Neural cell (in vitro differentiated cells): ENCODE results near the gene NEK6. TPM values are rescaled to one million over a fixed set of nuclear protein-coding genes. Genes with fewer than 3 reads are reported as not detected.

Source experiments
- H2AFZ ChIP-seq: fragments of 200-600, 300-800 bp; sonication (generic), shearing (Covaris generic); 2 replicates; pipeline ENCODE4 v1.6.0; 2014; ENCODE audit warnings: low read depth, mild to moderate bottlenecking, antibody characterized with exemption, low read length, moderate library complexity
- H3F3A ChIP-seq: fragments of 200-600 bp; shearing (Covaris generic); 2 replicates; pipeline ENCODE4 v1.6.1; 2016; ENCODE audit warnings: mild to moderate bottlenecking, moderate library complexity, mixed read lengths, antibody characterized with exemption, low read length; ENCODE audit not compliant: insufficient read depth, poor library complexity, severe bottlenecking
- H3K27ac ChIP-seq: fragments of 200-600, 300-800 bp; sonication (generic), shearing (Covaris generic); 2 replicates; pipeline ENCODE4 v1.5.1; 2014; ENCODE audit warnings: mild to moderate bottlenecking, low read length, moderate library complexity
- H3K27me3 ChIP-seq: fragments of 300-800, 200-600 bp; sonication (generic), shearing (Covaris generic); 2 replicates; pipeline ENCODE4 v1.6.0; 2014; ENCODE audit warnings: mild to moderate bottlenecking, low read depth, low read length, moderate library complexity; ENCODE audit not compliant: insufficient read depth
- H3K36me3 ChIP-seq: fragments of 300-800, 200-600 bp; sonication (generic), shearing (Covaris generic); 2 replicates; pipeline ENCODE4 v1.5.1; 2014; ENCODE audit warnings: mild to moderate bottlenecking, antibody characterized with exemption, low read length, moderate library complexity; ENCODE audit not compliant: insufficient read depth
- H3K4me2 ChIP-seq: fragments of 300-800, 200-600 bp; sonication (generic), shearing (Covaris generic); 2 replicates; pipeline ENCODE4 v1.6.0; 2014; ENCODE audit warnings: mild to moderate bottlenecking, low read length
- H3K4me3 ChIP-seq: fragments of 300-800, 200-600 bp; sonication (generic), shearing (Covaris generic); 2 replicates; pipeline ENCODE4 v1.5.1; 2014; ENCODE audit warnings: mild to moderate bottlenecking, low read length, moderate library complexity
- H3K79me2 ChIP-seq: fragments of 200-600 bp; shearing (Covaris generic); replicated peaks from 2 replicates; pipeline ENCODE4 v1.6.0; 2014; ENCODE audit warnings: mild to moderate bottlenecking, low read length, moderate library complexity; ENCODE audit not compliant: insufficient read depth
- H3K9ac ChIP-seq: fragments of 300-800, 200-600 bp; sonication (generic), shearing (Covaris generic); 2 replicates; pipeline ENCODE4 v1.6.1; 2016; ENCODE audit warnings: mild to moderate bottlenecking, low read length, mixed read lengths
- H3K9me2 ChIP-seq: fragments of 200-600 bp; shearing (Covaris generic); 2 replicates; pipeline ENCODE4 v1.6.1; 2016; ENCODE audit warnings: mild to moderate bottlenecking, low read length, mixed read lengths; ENCODE audit not compliant: insufficient read depth
- H3K9me3 ChIP-seq: fragments of 200-600, 300-800 bp; sonication (generic), shearing (Covaris generic); 2 replicates; pipeline ENCODE4 v1.6.1; 2016; ENCODE audit warnings: mild to moderate bottlenecking, mixed run types, low read length, moderate library complexity, mixed read lengths
- H4K20me1 ChIP-seq: fragments of 200-600 bp; shearing (Covaris generic); 2 replicates; pipeline ENCODE4 v1.6.1; 2016; ENCODE audit warnings: mild to moderate bottlenecking, mixed run types; ENCODE audit not compliant: insufficient read depth
- EP300 ChIP-seq: fragments of 450-650 bp; conservative IDR thresholded peaks from 2 replicates; pipeline ENCODE4 v1.6.1; 2014; ENCODE audit warnings: antibody characterized with exemption, mild to moderate bottlenecking, moderate library complexity; ENCODE audit not compliant: poor library complexity, severe bottlenecking
- EZH2 ChIP-seq: fragments of 200-600, 300-800 bp; shearing (Covaris generic), sonication (generic); IDR thresholded peaks from 2 replicates; pipeline ENCODE4 v1.6.1; 2014; ENCODE audit warnings: antibody characterized with exemption, low read length, borderline replicate concordance, mild to moderate bottlenecking; ENCODE audit not compliant: insufficient read depth, poor library complexity, severe bottlenecking
- MXI1 ChIP-seq: fragments of 450-650 bp; conservative IDR thresholded peaks from 2 replicates; pipeline ENCODE4 v1.6.1; 2014; ENCODE audit warnings: antibody characterized with exemption, mild to moderate bottlenecking; ENCODE audit not compliant: poor library complexity, severe bottlenecking
- POLR2AphosphoS5 ChIP-seq: IDR thresholded peaks from 2 replicates; pipeline ENCODE4 v1.6.1; 2012
- REST ChIP-seq: IDR thresholded peaks from 2 replicates; pipeline ENCODE4 v1.6.1; 2012; ENCODE audit warnings: borderline replicate concordance
- SMC3 ChIP-seq: fragments of 450-650 bp; conservative IDR thresholded peaks from 2 replicates; pipeline ENCODE4 v1.6.1; 2014; ENCODE audit warnings: antibody characterized with exemption, mild to moderate bottlenecking, moderate library complexity; ENCODE audit not compliant: poor library complexity
- TAF1 ChIP-seq: IDR thresholded peaks from 2 replicates; pipeline ENCODE4 v1.6.1; 2012; ENCODE audit warnings: low read depth
- polyA plus RNA-seq: library from polyadenylated mRNA; depleted of rRNA; stranded (reverse); fragments of >200 nt; gene quantifications from 2 replicates; pipeline ENCODE4 v1.2.3, GENCODE V29; 2014
- TF ChIP-seq, protein P1 (sequence below): fragments of 450-650 bp; IDR thresholded peaks from 2 replicates; pipeline ENCODE4 v1.5.1; 2014; ENCODE audit warnings: antibody characterized with exemption, mild to moderate bottlenecking, moderate library complexity; ENCODE audit not compliant: poor library complexity, severe bottlenecking

The NEK6 gene
- polyA plus RNA-seq, 1 donor from 2014 or later: 4.6 TPM

GRCh38 chr9:124281931-124282371 is 24.2 kb downstream of the NEK6 start:
- no peaks in the 10 kb centered on the region for H3F3A ChIP-seq
- no peak overlapping the region for H3K9ac ChIP-seq
- TF ChIP-seq POLR2AphosphoS5 (no peak), REST (no peak), EP300 (no peak), MXI1 (no peak), EZH2 (no peak), TAF1 (no peak)
- H4K20me1 ChIP-seq: no peaks in the 10 kb centered on the region
- no peaks in the 10 kb centered on the region for H3K36me3 ChIP-seq
- no peak overlapping the region for H3K4me3 ChIP-seq
- no peak overlapping the region for H2AFZ ChIP-seq
- no peaks in the 10 kb centered on the region for H3K27me3 ChIP-seq
- no peak overlapping the region for H3K27ac ChIP-seq
- H3K9me2 ChIP-seq: no peaks in the 10 kb centered on the region
- no peak overlapping the region for H3K4me2 ChIP-seq
- H3K79me2 ChIP-seq: peaks cover 4% of the 10 kb centered on the region
- no peaks in the 10 kb centered on the region for H3K9me3 ChIP-seq

GRCh38 chr9:124282442-124283227 is 24.9 kb downstream of the NEK6 start:
- no peak overlapping the region for H3K4me3 ChIP-seq
- H3K4me2 ChIP-seq: no peak overlapping the region
- peaks cover 4% of the 10 kb centered on the region for H3K79me2 ChIP-seq
- H3F3A ChIP-seq: no peaks in the 10 kb centered on the region
- H3K27me3 ChIP-seq: no peaks in the 10 kb centered on the region
- H3K27ac ChIP-seq: no peak overlapping the region
- H3K9me2 ChIP-seq: no peaks in the 10 kb centered on the region
- H3K36me3 ChIP-seq: no peaks in the 10 kb centered on the region
- TF ChIP-seq REST (no peak), POLR2AphosphoS5 (no peak), MXI1 (no peak), EP300 (no peak), SMC3 (no peak)
- TF ChIP-seq, protein P1, sequence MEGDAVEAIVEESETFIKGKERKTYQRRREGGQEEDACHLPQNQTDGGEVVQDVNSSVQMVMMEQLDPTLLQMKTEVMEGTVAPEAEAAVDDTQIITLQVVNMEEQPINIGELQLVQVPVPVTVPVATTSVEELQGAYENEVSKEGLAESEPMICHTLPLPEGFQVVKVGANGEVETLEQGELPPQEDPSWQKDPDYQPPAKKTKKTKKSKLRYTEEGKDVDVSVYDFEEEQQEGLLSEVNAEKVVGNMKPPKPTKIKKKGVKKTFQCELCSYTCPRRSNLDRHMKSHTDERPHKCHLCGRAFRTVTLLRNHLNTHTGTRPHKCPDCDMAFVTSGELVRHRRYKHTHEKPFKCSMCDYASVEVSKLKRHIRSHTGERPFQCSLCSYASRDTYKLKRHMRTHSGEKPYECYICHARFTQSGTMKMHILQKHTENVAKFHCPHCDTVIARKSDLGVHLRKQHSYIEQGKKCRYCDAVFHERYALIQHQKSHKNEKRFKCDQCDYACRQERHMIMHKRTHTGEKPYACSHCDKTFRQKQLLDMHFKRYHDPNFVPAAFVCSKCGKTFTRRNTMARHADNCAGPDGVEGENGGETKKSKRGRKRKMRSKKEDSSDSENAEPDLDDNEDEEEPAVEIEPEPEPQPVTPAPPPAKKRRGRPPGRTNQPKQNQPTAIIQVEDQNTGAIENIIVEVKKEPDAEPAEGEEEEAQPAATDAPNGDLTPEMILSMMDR: no peak
- H3K9me3 ChIP-seq: no peaks in the 10 kb centered on the region
- H4K20me1 ChIP-seq: no peaks in the 10 kb centered on the region
- no peak overlapping the region for H2AFZ ChIP-seq
- H3K9ac ChIP-seq: no peak overlapping the region
